Esophagus muscularis mucosa (tissue), 3 donors: ENCODE results near the gene ULK3.

ENCODE experiments used
- CTCF ChIP-seq, 3 experiments: fragments of 200-600 bp in 2 of 3; fragments of 450-650 bp in 1 of 3; sonication (generic) in 2 of 3; IDR thresholded peaks; one replicate each; pipeline ENCODE4 v1.5.1; 2017 to 2019; ENCODE audit warnings: antibody characterized with exemption in 3 of 3, mild to moderate bottlenecking in 2 of 3, moderate library complexity in 1 of 3
- POLR2AphosphoS5 ChIP-seq, 2 donors: sonication (generic); formaldehyde crosslinking; IDR thresholded peaks; one replicate each; pipeline ENCODE4 v1.6.1; 2017; ENCODE audit warnings: antibody characterized with exemption in 2 of 2

DNA sequence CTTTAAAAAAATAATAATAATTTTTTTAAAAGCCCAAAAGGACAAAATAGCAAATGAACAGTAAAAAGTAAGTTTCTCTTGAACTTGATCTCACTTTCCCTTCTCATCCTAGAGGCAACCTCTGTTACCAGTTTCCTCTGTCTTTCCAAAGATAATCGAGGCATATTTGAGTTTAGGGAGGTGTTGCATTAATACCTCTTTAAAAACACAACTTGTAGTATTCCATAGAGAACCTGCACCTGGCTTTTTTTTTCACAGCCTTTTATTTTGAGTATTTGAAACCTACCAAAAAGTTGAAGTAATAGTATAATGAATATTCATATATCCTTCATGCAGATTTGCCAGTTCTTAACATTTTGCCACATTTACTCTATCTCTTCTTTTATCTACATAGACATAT is 51.9 kb downstream of the ULK3 start:
- TF ChIP-seq POLR2AphosphoS5 (IDR thresholded peaks at IDR 0.05), result no peak
- no peak for TF ChIP-seq CTCF (IDR thresholded peaks at IDR 0.05)
